Activated B cell treated with CpG ODN at 0.5 μM for 24 hours (primary cell): Measurements from ENCODE around the gene SUPT3H. TPM values are rescaled to one million over a fixed set of nuclear protein-coding genes. Genes with fewer than 3 reads are reported as not detected.

ENCODE experiments used
- ATAC-seq: fragments of 200-7000 bp; cut with Tn5 transposase; one replicate; pipeline ENCODE4 v1.10.0; 2021; ENCODE audit warnings: low read depth, mild to moderate bottlenecking, moderate library complexity
- CTCF ChIA-PET: fragments of 350-600 bp; sonication (Branson Sonifier 250); formaldehyde crosslinking; loops from one replicate; lab custom pipeline; 2021; ENCODE audit warnings: antibody characterized with exemption; lab: Charles Lee
- POLR2A ChIA-PET: fragments of 350-600 bp; sonication (Branson Sonifier 250); formaldehyde crosslinking; loops from one replicate; lab custom pipeline; 2021; ENCODE audit warnings: antibody characterized with exemption; lab: Charles Lee
- DNase-seq: peaks from one replicate; pipeline ENCODE4 v3.0.0; 2022
- H3K27ac Mint-ChIP-seq: one replicate; pipeline ENCODE4 v1.8.0; 2020; ENCODE audit warnings: mixed read lengths
- H3K27me3 Mint-ChIP-seq: one replicate; pipeline ENCODE4 v1.8.0; 2021; ENCODE audit warnings: mixed read lengths
- H3K36me3 Mint-ChIP-seq: one replicate; pipeline ENCODE4 v1.8.0; 2021; ENCODE audit warnings: low read depth, mixed read lengths
- H3K4me1 Mint-ChIP-seq: one replicate; pipeline ENCODE4 v1.8.0; 2021; ENCODE audit warnings: mixed read lengths
- H3K4me3 Mint-ChIP-seq: one replicate; pipeline ENCODE4 v1.8.0; 2020; ENCODE audit warnings: mild to moderate bottlenecking, mixed read lengths
- H3K9me3 Mint-ChIP-seq: one replicate; pipeline ENCODE4 v1.8.0; 2020; ENCODE audit warnings: mixed read lengths
- intact Hi-C: fragments of 100-400 bp; cut with micrococcal nuclease; formaldehyde crosslinking; loops from one replicate; pipeline ENCODE4 v1.15.1; 2024
- total RNA-seq: library from RNA; stranded (reverse); gene quantifications from 2 replicates; pipeline ENCODE4 v1.2.3, GENCODE V29; 2022
- TF ChIP-seq, protein P1 (sequence below): fragments of 200-600 bp; IDR thresholded peaks from one replicate; pipeline ENCODE4 v1.8.0; 2022; ENCODE audit warnings: antibody characterized with exemption, mild to moderate bottlenecking

SUPT3H gene
- total RNA-seq, 1 donor from 2014 or later, result 9.9 TPM

- no peaks in the 10 kb centered on the region for H3K27me3 Mint-ChIP-seq
- no peaks in the 10 kb centered on the region for H3K9me3 Mint-ChIP-seq
Measured at GRCh38 chr6:45003387-45003786, 374.3 kb downstream of the SUPT3H start.

DNA sequence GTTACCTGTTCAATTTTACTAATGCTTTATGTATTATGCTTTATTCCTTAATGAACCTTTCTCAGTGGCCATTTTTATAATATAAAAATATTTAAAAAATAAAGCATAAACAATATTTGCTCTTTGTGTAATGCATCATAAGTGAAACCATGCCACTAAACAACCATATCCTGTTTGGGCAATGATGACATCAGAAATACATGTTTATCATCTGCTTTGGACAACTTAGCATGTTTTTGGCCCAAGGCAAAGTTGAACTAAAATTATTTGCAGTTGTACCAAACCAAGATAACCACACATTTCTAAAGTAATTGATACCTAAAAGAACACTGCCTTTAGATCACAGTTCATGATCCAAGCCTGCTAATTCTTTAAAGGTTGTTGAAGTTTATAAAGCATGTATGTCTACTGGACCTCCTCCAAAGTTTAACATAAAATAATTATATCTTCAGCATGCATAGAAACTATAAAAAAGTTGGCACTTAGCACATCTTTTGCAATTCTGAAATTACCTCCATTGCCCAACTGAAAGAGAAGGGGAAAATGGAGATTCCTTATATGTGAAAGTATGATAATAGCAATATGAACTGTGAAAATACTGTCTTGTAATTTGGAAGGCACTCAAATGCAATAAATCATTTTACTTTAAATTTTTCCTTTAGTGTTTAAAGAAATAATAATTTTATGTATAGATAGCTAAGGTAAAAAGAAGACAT is 375.2 kb downstream of the SUPT3H start:
- intact Hi-C loops, result no loop called here
- no peak overlapping the region for H3K27ac Mint-ChIP-seq
- CTCF ChIA-PET, result no interaction called here

More at GRCh38 chr6:45003387-45003786, 374.3 kb downstream of the SUPT3H start:
- CTCF ChIA-PET, result no interaction called here
- TF ChIP-seq, protein P1, sequence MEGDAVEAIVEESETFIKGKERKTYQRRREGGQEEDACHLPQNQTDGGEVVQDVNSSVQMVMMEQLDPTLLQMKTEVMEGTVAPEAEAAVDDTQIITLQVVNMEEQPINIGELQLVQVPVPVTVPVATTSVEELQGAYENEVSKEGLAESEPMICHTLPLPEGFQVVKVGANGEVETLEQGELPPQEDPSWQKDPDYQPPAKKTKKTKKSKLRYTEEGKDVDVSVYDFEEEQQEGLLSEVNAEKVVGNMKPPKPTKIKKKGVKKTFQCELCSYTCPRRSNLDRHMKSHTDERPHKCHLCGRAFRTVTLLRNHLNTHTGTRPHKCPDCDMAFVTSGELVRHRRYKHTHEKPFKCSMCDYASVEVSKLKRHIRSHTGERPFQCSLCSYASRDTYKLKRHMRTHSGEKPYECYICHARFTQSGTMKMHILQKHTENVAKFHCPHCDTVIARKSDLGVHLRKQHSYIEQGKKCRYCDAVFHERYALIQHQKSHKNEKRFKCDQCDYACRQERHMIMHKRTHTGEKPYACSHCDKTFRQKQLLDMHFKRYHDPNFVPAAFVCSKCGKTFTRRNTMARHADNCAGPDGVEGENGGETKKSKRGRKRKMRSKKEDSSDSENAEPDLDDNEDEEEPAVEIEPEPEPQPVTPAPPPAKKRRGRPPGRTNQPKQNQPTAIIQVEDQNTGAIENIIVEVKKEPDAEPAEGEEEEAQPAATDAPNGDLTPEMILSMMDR, result no peak
- peaks cover 3% of the 10 kb centered on the region for H3K36me3 Mint-ChIP-seq
- no peaks in the 10 kb centered on the region for H3K4me1 Mint-ChIP-seq
- DNase-seq (no peak), ATAC-seq (no peak)
- H3K4me3 Mint-ChIP-seq, result no peak overlapping the region
- intact Hi-C loops, result no loop called here
- POLR2A ChIA-PET, result no interaction called here
- H3K27ac Mint-ChIP-seq, result no peak overlapping the region

DNA sequence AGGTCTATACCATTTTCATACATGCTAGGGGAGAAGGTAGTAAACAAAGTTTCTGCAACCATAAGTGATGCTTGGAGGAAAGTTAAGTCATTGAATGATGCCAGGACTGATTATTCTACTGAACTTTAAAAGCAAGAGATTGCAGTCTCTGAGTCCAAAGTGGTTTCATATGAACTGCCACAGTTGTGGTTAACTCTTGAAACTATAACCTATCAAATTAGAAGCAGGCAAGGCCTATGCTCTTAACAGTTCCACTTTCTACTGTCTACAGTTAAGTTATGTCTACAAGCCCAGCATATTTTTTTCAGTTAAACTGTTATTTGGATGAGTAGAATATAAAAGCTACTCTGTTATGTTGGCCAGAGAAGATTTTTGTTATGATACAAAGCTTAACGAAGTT is 376.1 kb downstream of the SUPT3H start:
- ChIA-PET POLR2A (no interaction called here), CTCF (no interaction called here)
- ATAC-seq, result no peak
- intact Hi-C loops, result no loop called here
- H3K27me3 Mint-ChIP-seq, result no peaks in the 10 kb centered on the region
- no peaks in the 10 kb centered on the region for H3K9me3 Mint-ChIP-seq
- TF ChIP-seq, protein P1, result no peak
- H3K27ac Mint-ChIP-seq, result no peak overlapping the region
- H3K36me3 Mint-ChIP-seq, result peaks cover 3% of the 10 kb centered on the region
- no peak overlapping the region for H3K4me3 Mint-ChIP-seq
- H3K4me1 Mint-ChIP-seq, result no peaks in the 10 kb centered on the region
- no peak for DNase-seq

More for the DNA sequence above, 375.2 kb downstream of the SUPT3H start:
- POLR2A ChIA-PET, result no interaction called here
- DNase-seq (no peak), ATAC-seq (no peak)
- no peaks in the 10 kb centered on the region for H3K4me1 Mint-ChIP-seq
- TF ChIP-seq, protein P1, result no peak
- H3K36me3 Mint-ChIP-seq, result peaks cover 3% of the 10 kb centered on the region
- no peaks in the 10 kb centered on the region for H3K27me3 Mint-ChIP-seq
- H3K9me3 Mint-ChIP-seq, result no peaks in the 10 kb centered on the region
- no peak overlapping the region for H3K4me3 Mint-ChIP-seq

DNA sequence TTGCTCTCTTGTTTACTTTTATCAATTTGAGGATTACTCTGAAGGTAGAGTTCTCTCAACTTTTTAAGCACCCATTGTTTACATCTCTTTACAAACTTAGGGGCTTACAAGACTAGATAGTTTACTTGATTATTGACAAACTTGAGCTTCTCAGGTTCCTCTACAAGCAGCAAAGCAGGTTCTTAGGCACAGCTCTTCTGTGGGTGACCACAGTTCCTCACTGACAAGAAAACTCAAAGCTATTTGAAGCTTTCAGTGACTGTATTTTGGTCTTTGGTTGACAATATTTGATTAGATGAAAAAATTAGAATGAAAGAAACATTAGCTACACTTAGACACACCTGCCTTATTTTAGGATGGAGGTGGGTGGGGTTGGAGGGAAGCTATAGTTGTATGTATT is 376.9 kb downstream of the SUPT3H start:
- no peaks in the 10 kb centered on the region for H3K4me1 Mint-ChIP-seq
- H3K9me3 Mint-ChIP-seq, result no peaks in the 10 kb centered on the region
- DNase-seq (no peak), ATAC-seq (no peak)
- intact Hi-C loops, result no loop called here
- H3K4me3 Mint-ChIP-seq, result no peak overlapping the region
- no peaks in the 10 kb centered on the region for H3K27me3 Mint-ChIP-seq
- ChIA-PET CTCF (no interaction called here), POLR2A (no interaction called here)
- no peak overlapping the region for H3K27ac Mint-ChIP-seq
- H3K36me3 Mint-ChIP-seq, result peaks cover 3% of the 10 kb centered on the region
- TF ChIP-seq, protein P1, result no peak

- CTCF ChIA-PET, result no interaction called here
- POLR2A ChIA-PET, result no interaction called here
- TF ChIP-seq, protein P1, result no peak
- H3K27ac Mint-ChIP-seq, result no peak overlapping the region
- no peaks in the 10 kb centered on the region for H3K4me1 Mint-ChIP-seq
- H3K27me3 Mint-ChIP-seq, result no peaks in the 10 kb centered on the region
- no peak for ATAC-seq
- no peaks in the 10 kb centered on the region for H3K9me3 Mint-ChIP-seq
- peaks cover 3% of the 10 kb centered on the region for H3K36me3 Mint-ChIP-seq
- DNase-seq, result no peak
- no peak overlapping the region for H3K4me3 Mint-ChIP-seq
- intact Hi-C loops, result no loop called here
Measured at GRCh38 chr6:44999066-44999465, 378.7 kb downstream of the SUPT3H start.
